GM10248 (cell line): ENCODE results near the gene GPR32.
"Not testable (repeated sequence)": the region's sequence is repeated elsewhere in the genome, so short reads cannot be mapped to it uniquely, and the experiment has no call there.

ENCODE experiments used
- CTCF ChIA-PET: fragments of 300-600 bp; sonication (Branson Sonifier 250); formaldehyde crosslinking; extraction: SDS; loops from one replicate; lab custom pipeline; 2021; ENCODE audit warnings: antibody characterized with exemption; lab: Yijun Ruan, JAX
- POLR2A ChIA-PET: fragments of 350-650 bp; sonication (Branson Sonifier 250); formaldehyde crosslinking; extraction: SDS; loops from one replicate; lab custom pipeline; 2020; ENCODE audit warnings: antibody characterized with exemption; lab: Yijun Ruan, JAX
- DNase-seq: peaks from one replicate; pipeline ENCODE4 v3.0.0; 2012; ENCODE audit errors: extremely low spot score
- CTCF ChIP-seq: IDR thresholded peaks from 2 replicates; pipeline ENCODE4 v1.5.1; 2012; ENCODE audit warnings: mild to moderate bottlenecking, low read depth; ENCODE audit errors: extremely low read depth, missing control alignments, control extremely low read depth

GPR32 gene

GRCh38 chr19:50770164-50770563, at the start of gene GPR32:
Gene GPR32, plus strand, starts transcription at chr19:50770464. Its CDS starts 137 bp downstream, at chr19:50770601.
- DNase-seq, POLR2A ChIA-PET, CTCF ChIA-PET: not testable (repeated sequence)

GRCh38 chr19:50720921-50721381, 49.3 kb upstream of the GPR32 start:
- POLR2A ChIA-PET = no interaction called here
- no peak for TF ChIP-seq CTCF
- CTCF ChIA-PET = interaction anchor here (1.6 to 2.1 kb wide), 2 partner anchors 183 to 201 kb away, joined by 5 read pairs; no protein-coding TSS in a partner anchor
- DNase-seq = no peak

- DNase-seq = no peak
- ChIA-PET CTCF (interaction anchor here (1.6 to 2.1 kb wide), 2 partner anchors 184 to 200 kb away, joined by 5 read pairs; no protein-coding TSS in a partner anchor), POLR2A (interaction anchor here (0.5 kb wide), 1 partner anchor 674 kb away, joined by 3 read pairs; no protein-coding TSS in a partner anchor)
- no peak for TF ChIP-seq CTCF
Observed at GRCh38 chr19:50721441-50722137, 48.7 kb upstream of the GPR32 start.

GRCh38 chr19:50722201-50723013, 47.9 kb upstream of the GPR32 start:
- ChIA-PET CTCF (interaction anchor here (1.6 to 2.1 kb wide), 2 partner anchors 185 to 200 kb away, joined by 5 read pairs; no protein-coding TSS in a partner anchor), POLR2A (interaction anchor here (0.5 kb wide), 1 partner anchor 673 kb away, joined by 3 read pairs; no protein-coding TSS in a partner anchor)
- no peak for TF ChIP-seq CTCF
- DNase-seq = no peak

- no peak for DNase-seq
- TF ChIP-seq CTCF = no peak
- ChIA-PET POLR2A (no interaction called here), CTCF (no interaction called here)
Observed at GRCh38 chr19:50723069-50723468, 47.2 kb upstream of the GPR32 start, which contains the start of gene CLEC11A. Gene CLEC11A, plus strand, starts transcription at chr19:50723364. Its CDS starts 162 bp downstream, at chr19:50723526.

GRCh38 chr19:50723735-50724521, 46.3 kb upstream of the GPR32 start:
- DNase-seq = no peak
- ChIA-PET POLR2A (no interaction called here), CTCF (interaction anchor here (1.1 to 1.6 kb wide), 11 partner anchors 10 to 395 kb away, joined by 3 to 9 read pairs (median 4); partner anchors contain the start of gene KCNC3)
- TF ChIP-seq CTCF = no peak
